GM23248 (cell line): Measurements from ENCODE around the gene NEB. TPM values are rescaled to one million over a fixed set of nuclear protein-coding genes. Genes with fewer than 3 reads are reported as not detected.

Source experiments
- DNase-seq: peaks from one replicate; pipeline ENCODE4 v3.0.0-alpha.2; 2015
- H2AFZ ChIP-seq: fragments of 200-600 bp; sonication (generic); 2 replicates; pipeline ENCODE4 v1.6.1; 2016; ENCODE audit warnings: antibody characterized with exemption
- H3F3A ChIP-seq: fragments of 200-600 bp; sonication (generic); 2 replicates; pipeline ENCODE4 v1.6.1; 2016; ENCODE audit warnings: mild to moderate bottlenecking, antibody characterized with exemption, mixed run types; ENCODE audit not compliant: insufficient read depth
- H3K27ac ChIP-seq: fragments of 200-600 bp; sonication (generic); 2 replicates; pipeline ENCODE4 v1.5.1; 2016; ENCODE audit warnings: mild to moderate bottlenecking
- H3K27me3 ChIP-seq: fragments of 200-600 bp; sonication (generic); replicated peaks from 2 replicates; pipeline ENCODE4 v1.6.1; 2016; ENCODE audit warnings: mild to moderate bottlenecking; ENCODE audit not compliant: insufficient read depth
- H3K36me3 ChIP-seq: fragments of 200-600 bp; sonication (generic); 2 replicates; pipeline ENCODE4 v1.6.1; 2016; ENCODE audit warnings: low read depth, mild to moderate bottlenecking
- H3K4me1 ChIP-seq: fragments of 200-600 bp; sonication (generic); 2 replicates; pipeline ENCODE4 v1.6.1; 2016; ENCODE audit warnings: mild to moderate bottlenecking; ENCODE audit not compliant: insufficient read depth
- H3K4me2 ChIP-seq: fragments of 200-600 bp; sonication (generic); one replicate; pipeline ENCODE4 v1.6.1; 2016; ENCODE audit warnings: mild to moderate bottlenecking; ENCODE audit not compliant: unreplicated experiment
- H3K4me3 ChIP-seq: fragments of 200-600 bp; sonication (generic); 2 replicates; pipeline ENCODE4 v1.5.1; 2016; ENCODE audit warnings: mild to moderate bottlenecking
- H3K79me2 ChIP-seq: fragments of 200-600 bp; sonication (generic); 2 replicates; pipeline ENCODE4 v1.6.1; 2016; ENCODE audit warnings: mild to moderate bottlenecking; ENCODE audit not compliant: insufficient read depth
- H3K9ac ChIP-seq: fragments of 200-600 bp; sonication (generic); 2 replicates; pipeline ENCODE4 v1.6.1; 2016; ENCODE audit warnings: mild to moderate bottlenecking
- H3K9me2 ChIP-seq: fragments of 200-600 bp; sonication (generic); 2 replicates; pipeline ENCODE4 v1.6.1; 2016; ENCODE audit warnings: mixed run types, mild to moderate bottlenecking, moderate library complexity; ENCODE audit not compliant: insufficient read depth
- H3K9me3 ChIP-seq: fragments of 200-600 bp; sonication (generic); one replicate; pipeline ENCODE4 v1.6.1; 2017; ENCODE audit warnings: low read depth
- H4K20me1 ChIP-seq: fragments of 200-600 bp; sonication (generic); 2 replicates; pipeline ENCODE4 v1.6.0; 2016; ENCODE audit not compliant: insufficient read depth
- EZH2 ChIP-seq: fragments of 200-600 bp; sonication (generic); IDR thresholded peaks from 2 replicates; pipeline ENCODE4 v1.6.1; 2018; ENCODE audit warnings: antibody characterized with exemption, mild to moderate bottlenecking; ENCODE audit not compliant: insufficient read depth, poor library complexity, severe bottlenecking
- EZH2phosphoT487 ChIP-seq: fragments of 200-600 bp; sonication (generic); IDR thresholded peaks from 2 replicates; pipeline ENCODE4 v1.6.1; 2018; ENCODE audit warnings: antibody characterized with exemption, moderate library complexity, mild to moderate bottlenecking, low read depth; ENCODE audit not compliant: insufficient read depth
- WGBS, 2 experiments: methylation state at CpG; one replicate each; pipeline ENCODE4 v1.1.6; 2015 to 2017; ENCODE audit warnings: low lambda C conversion rate in 2 of 2, low coverage in 1 of 2; ENCODE audit errors: missing lambda C conversion rate in 2 of 2; 5-methylcytosine and 5-hydroxymethylcytosine counted together
- in situ Hi-C: fragments of 300-500 bp; cut with MboI; formaldehyde crosslinking; loops from 2 replicates; pipeline ENCODE4 v1.15.0; 2020
- polyA plus RNA-seq: library from polyadenylated mRNA; unstranded; fragments of >200 nt; fragmentation: Nextera tagmentation; extraction: Ambion mirVana; gene quantifications from 2 replicates; pipeline ENCODE4 v1.2.1, GENCODE V29; 2016
- total RNA-seq: library from RNA; depleted of rRNA; stranded (reverse); fragments of >200 nt; shearing (Covaris generic); gene quantifications from 2 replicates; pipeline ENCODE4 v1.2.3, GENCODE V29; 2014

NEB gene
- total and polyA plus RNA-seq, 2 experiments from 2014 or later: 0.11 to 1.5 TPM

- H3K9me3 ChIP-seq: no peaks in the 10 kb centered on the region
- no peaks in the 10 kb centered on the region for H3K36me3 ChIP-seq
- TF ChIP-seq EZH2phosphoT487 (no peak), EZH2 (no peak)
- no peak overlapping the region for H2AFZ ChIP-seq
- peak; percentile 10 for DNase-seq
- no peaks in the 10 kb centered on the region for H4K20me1 ChIP-seq
- in situ Hi-C loops: no loop called here
- no peak overlapping the region for H3K4me3 ChIP-seq
- H3K9me2 ChIP-seq: no peaks in the 10 kb centered on the region
- no peaks in the 10 kb centered on the region for H3K27me3 ChIP-seq
- H3K4me1 ChIP-seq: 0 out of 2 replicates have a peak, but pooled peaks cover 6% of the 10 kb centered on the region
- 0 out of 2 replicates have a peak, but pooled peaks cover 5% of the 10 kb centered on the region for H3F3A ChIP-seq
- H3K27ac ChIP-seq: no peak overlapping the region
- no peak overlapping the region for H3K4me2 ChIP-seq
- no peaks in the 10 kb centered on the region for H3K79me2 ChIP-seq
- H3K9ac ChIP-seq: no peak overlapping the region
These were observed 178.2 kb downstream of the NEB start for GRCh38 chr2:151556121-151556520.

GRCh38 chr2:151552287-151552686 is 182.0 kb downstream of the NEB start:
- H3K9ac ChIP-seq: no peak overlapping the region
- WGBS, 2 experiments: 65 to 66% methylated on average over 5 of the region's 5 CpGs
- no peaks in the 10 kb centered on the region for H3K9me2 ChIP-seq
- H4K20me1 ChIP-seq: no peaks in the 10 kb centered on the region
- no peaks in the 10 kb centered on the region for H3K36me3 ChIP-seq
- in situ Hi-C loops: no loop called here
- no peak for DNase-seq
- H3K27ac ChIP-seq: no peak overlapping the region
- H3F3A ChIP-seq: no peaks in the 10 kb centered on the region
- H3K4me3 ChIP-seq: no peak overlapping the region
- H3K4me2 ChIP-seq: no peak overlapping the region
- H3K9me3 ChIP-seq: no peaks in the 10 kb centered on the region
- TF ChIP-seq EZH2: no peak
- no peak for TF ChIP-seq EZH2phosphoT487
- no peaks in the 10 kb centered on the region for H3K27me3 ChIP-seq
- H2AFZ ChIP-seq: no peak overlapping the region
- H3K79me2 ChIP-seq: no peaks in the 10 kb centered on the region
- no peaks in the 10 kb centered on the region for H3K4me1 ChIP-seq

- no peaks in the 10 kb centered on the region for H3K79me2 ChIP-seq
- no peak overlapping the region for H3K9ac ChIP-seq
- no peaks in the 10 kb centered on the region for H3K36me3 ChIP-seq
- no peak overlapping the region for H3K27ac ChIP-seq
- 56 to 66% methylated on average over 5 of the region's 5 CpGs for WGBS, 2 experiments
- H3F3A ChIP-seq: no peaks in the 10 kb centered on the region
- no peaks in the 10 kb centered on the region for H3K4me1 ChIP-seq
- H3K9me2 ChIP-seq: no peaks in the 10 kb centered on the region
- TF ChIP-seq EZH2: no peak
- no peak for TF ChIP-seq EZH2phosphoT487
- H3K4me2 ChIP-seq: no peak overlapping the region
- H3K27me3 ChIP-seq: no peaks in the 10 kb centered on the region
- H3K4me3 ChIP-seq: no peak overlapping the region
- H4K20me1 ChIP-seq: no peaks in the 10 kb centered on the region
- no peak for DNase-seq
- no peak overlapping the region for H2AFZ ChIP-seq
- H3K9me3 ChIP-seq: no peaks in the 10 kb centered on the region
- in situ Hi-C loops: no loop called here
These were observed 182.7 kb downstream of the NEB start for GRCh38 chr2:151551556-151551955.

GRCh38 chr2:151549191-151549590 is 185.1 kb downstream of the NEB start:
- DNase-seq: no peak
- no peaks in the 10 kb centered on the region for H3K36me3 ChIP-seq
- peaks cover 2% of the 10 kb centered on the region for H3K4me1 ChIP-seq
- no peaks in the 10 kb centered on the region for H3K9me3 ChIP-seq
- H3K27me3 ChIP-seq: no peaks in the 10 kb centered on the region
- no peak overlapping the region for H2AFZ ChIP-seq
- TF ChIP-seq EZH2: no peak
- TF ChIP-seq EZH2phosphoT487: no peak
- no peaks in the 10 kb centered on the region for H3K9me2 ChIP-seq
- H3F3A ChIP-seq: no peaks in the 10 kb centered on the region
- in situ Hi-C loops: no loop called here
- WGBS, 2 experiments: 58 to 60% methylated on average over 2 of the region's 2 CpGs
- no peak overlapping the region for H3K9ac ChIP-seq
- no peaks in the 10 kb centered on the region for H4K20me1 ChIP-seq
- H3K79me2 ChIP-seq: no peaks in the 10 kb centered on the region
- H3K4me2 ChIP-seq: no peak overlapping the region
- H3K4me3 ChIP-seq: no peak overlapping the region
- H3K27ac ChIP-seq: no peak overlapping the region

GRCh38 chr2:151544449-151544848 is 189.8 kb downstream of the NEB start:
- H3K4me3 ChIP-seq: peak overlapping the region; percentile 15; the same call in 1 of the 2 replicates
- no peaks in the 10 kb centered on the region for H3F3A ChIP-seq
- H3K36me3 ChIP-seq: no peaks in the 10 kb centered on the region
- H3K9me3 ChIP-seq: no peaks in the 10 kb centered on the region
- no peak overlapping the region for H3K27ac ChIP-seq
- 12% methylated on average over 5 of the region's 5 CpGs for WGBS, 2 experiments
- no peaks in the 10 kb centered on the region for H3K27me3 ChIP-seq
- no peaks in the 10 kb centered on the region for H4K20me1 ChIP-seq
- no peak for TF ChIP-seq EZH2
- no peak for TF ChIP-seq EZH2phosphoT487
- H3K9me2 ChIP-seq: no peaks in the 10 kb centered on the region
- H2AFZ ChIP-seq: 0 out of 2 replicates have a peak overlapping the region, but pooled peaks have one; percentile 15
- no peaks in the 10 kb centered on the region for H3K79me2 ChIP-seq
- in situ Hi-C loops: no loop called here
- no peak overlapping the region for H3K9ac ChIP-seq
- H3K4me2 ChIP-seq: peak overlapping the region; percentile 56
- peak; percentile 67 for DNase-seq
- H3K4me1 ChIP-seq: peaks cover 8% of the 10 kb centered on the region
